GM23338 (cell line): ENCODE results near the gene ZNF83.

ENCODE experiments used
- CREB1 ChIP-seq: fragments of 250-450 bp; sonication (Bioruptor Pico); IDR thresholded peaks from 2 replicates; pipeline ENCODE4 v1.5.0; 2020; ENCODE audit warnings: low read depth, mild to moderate bottlenecking, moderate library complexity
- EZH2 ChIP-seq: fragments of 200-600 bp; sonication (generic); IDR thresholded peaks from one replicate; pipeline ENCODE4 v1.8.0; 2017; ENCODE audit warnings: antibody characterized with exemption, mild to moderate bottlenecking, low read depth; ENCODE audit not compliant: unreplicated experiment
- EZH2phosphoT487 ChIP-seq: fragments of 200-600 bp; sonication (generic); IDR thresholded peaks from one replicate; pipeline ENCODE4 v1.8.1; 2018; ENCODE audit warnings: antibody characterized with exemption; ENCODE audit not compliant: unreplicated experiment
- JUNB ChIP-seq: IDR thresholded peaks from one replicate; pipeline ENCODE4 v1.6.1; 2016; ENCODE audit warnings: antibody characterized with exemption; ENCODE audit not compliant: unreplicated experiment
- NANOG ChIP-seq: IDR thresholded peaks from 2 replicates; pipeline ENCODE4 v1.6.1; 2016; ENCODE audit warnings: antibody characterized with exemption, borderline replicate concordance
- POLR2AphosphoS5 ChIP-seq: IDR thresholded peaks from 2 replicates; pipeline ENCODE4 v1.6.1; 2016; ENCODE audit warnings: antibody characterized with exemption, low read depth
- STAT1 ChIP-seq: IDR thresholded peaks from one replicate; pipeline ENCODE4 v1.6.1; 2016; ENCODE audit warnings: antibody characterized with exemption; ENCODE audit not compliant: unreplicated experiment
- ZNF114 ChIP-seq: fragments of 250-450 bp; sonication (Bioruptor Pico); IDR thresholded peaks from 2 replicates; pipeline ENCODE4 v1.5.0; 2020; ENCODE audit warnings: mild to moderate bottlenecking, moderate library complexity
- ZNF331 ChIP-seq: fragments of 250-450 bp; sonication (Bioruptor Pico); IDR thresholded peaks from 2 replicates; pipeline ENCODE4 v1.5.0; 2020; ENCODE audit warnings: low read depth, mild to moderate bottlenecking, moderate library complexity
- TF ChIP-seq, protein P1 (sequence below), 2 experiments: fragments of 200-600 bp in 1 of 2; sonication (generic) in 1 of 2; conservative IDR thresholded peaks; 2 replicates each; pipeline versions ENCODE4 v1.5.1 to v1.6.1; 2016 to 2017; ENCODE audit warnings: antibody characterized with exemption in 2 of 2, low read depth in 2 of 2, mild to moderate bottlenecking in 2 of 2, moderate library complexity in 1 of 2
- TF ChIP-seq, protein P2 (sequence below): IDR thresholded peaks from one replicate; pipeline ENCODE4 v1.6.1; 2018; ENCODE audit warnings: antibody characterized with exemption; ENCODE audit not compliant: unreplicated experiment
- TF ChIP-seq, protein P3 (sequence below): IDR thresholded peaks from 2 replicates; pipeline ENCODE4 v1.6.1; 2016; ENCODE audit warnings: antibody characterized with exemption

DNA sequence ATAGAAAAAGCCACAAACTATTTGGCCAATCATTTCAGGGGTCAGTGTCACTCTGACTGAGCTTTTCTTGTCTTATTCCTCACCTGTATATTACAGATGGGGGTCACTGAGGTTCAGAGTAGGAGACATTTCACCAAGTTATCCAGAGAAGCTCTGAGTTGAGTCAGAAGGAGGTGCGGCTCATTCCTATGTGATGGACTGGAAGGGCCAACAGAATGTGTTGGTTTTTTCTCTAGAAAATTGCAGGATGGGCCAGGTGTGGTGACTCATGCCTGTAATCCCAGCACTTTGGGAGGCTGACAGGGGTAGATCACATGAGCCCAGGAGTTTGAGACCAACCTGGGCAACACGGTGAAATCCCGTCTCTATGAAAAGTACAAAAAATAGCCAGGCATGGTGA lies 24.5 kb upstream of the ZNF83 start:
- TF ChIP-seq, protein P1, sequence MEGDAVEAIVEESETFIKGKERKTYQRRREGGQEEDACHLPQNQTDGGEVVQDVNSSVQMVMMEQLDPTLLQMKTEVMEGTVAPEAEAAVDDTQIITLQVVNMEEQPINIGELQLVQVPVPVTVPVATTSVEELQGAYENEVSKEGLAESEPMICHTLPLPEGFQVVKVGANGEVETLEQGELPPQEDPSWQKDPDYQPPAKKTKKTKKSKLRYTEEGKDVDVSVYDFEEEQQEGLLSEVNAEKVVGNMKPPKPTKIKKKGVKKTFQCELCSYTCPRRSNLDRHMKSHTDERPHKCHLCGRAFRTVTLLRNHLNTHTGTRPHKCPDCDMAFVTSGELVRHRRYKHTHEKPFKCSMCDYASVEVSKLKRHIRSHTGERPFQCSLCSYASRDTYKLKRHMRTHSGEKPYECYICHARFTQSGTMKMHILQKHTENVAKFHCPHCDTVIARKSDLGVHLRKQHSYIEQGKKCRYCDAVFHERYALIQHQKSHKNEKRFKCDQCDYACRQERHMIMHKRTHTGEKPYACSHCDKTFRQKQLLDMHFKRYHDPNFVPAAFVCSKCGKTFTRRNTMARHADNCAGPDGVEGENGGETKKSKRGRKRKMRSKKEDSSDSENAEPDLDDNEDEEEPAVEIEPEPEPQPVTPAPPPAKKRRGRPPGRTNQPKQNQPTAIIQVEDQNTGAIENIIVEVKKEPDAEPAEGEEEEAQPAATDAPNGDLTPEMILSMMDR (conservative IDR thresholded peaks at IDR 0.05; ENCODE audit: low read depth in 2 of 2) = no peak
- TF ChIP-seq POLR2AphosphoS5 (no peak), EZH2 (no peak), STAT1 (no peak), EZH2phosphoT487 (no peak), CREB1 (CRISPR knock-in tag) (no peak), ZNF331 (CRISPR knock-in tag) (no peak), JUNB (no peak), ZNF114 (CRISPR knock-in tag) (no peak), NANOG (no peak)
- TF ChIP-seq, protein P2, sequence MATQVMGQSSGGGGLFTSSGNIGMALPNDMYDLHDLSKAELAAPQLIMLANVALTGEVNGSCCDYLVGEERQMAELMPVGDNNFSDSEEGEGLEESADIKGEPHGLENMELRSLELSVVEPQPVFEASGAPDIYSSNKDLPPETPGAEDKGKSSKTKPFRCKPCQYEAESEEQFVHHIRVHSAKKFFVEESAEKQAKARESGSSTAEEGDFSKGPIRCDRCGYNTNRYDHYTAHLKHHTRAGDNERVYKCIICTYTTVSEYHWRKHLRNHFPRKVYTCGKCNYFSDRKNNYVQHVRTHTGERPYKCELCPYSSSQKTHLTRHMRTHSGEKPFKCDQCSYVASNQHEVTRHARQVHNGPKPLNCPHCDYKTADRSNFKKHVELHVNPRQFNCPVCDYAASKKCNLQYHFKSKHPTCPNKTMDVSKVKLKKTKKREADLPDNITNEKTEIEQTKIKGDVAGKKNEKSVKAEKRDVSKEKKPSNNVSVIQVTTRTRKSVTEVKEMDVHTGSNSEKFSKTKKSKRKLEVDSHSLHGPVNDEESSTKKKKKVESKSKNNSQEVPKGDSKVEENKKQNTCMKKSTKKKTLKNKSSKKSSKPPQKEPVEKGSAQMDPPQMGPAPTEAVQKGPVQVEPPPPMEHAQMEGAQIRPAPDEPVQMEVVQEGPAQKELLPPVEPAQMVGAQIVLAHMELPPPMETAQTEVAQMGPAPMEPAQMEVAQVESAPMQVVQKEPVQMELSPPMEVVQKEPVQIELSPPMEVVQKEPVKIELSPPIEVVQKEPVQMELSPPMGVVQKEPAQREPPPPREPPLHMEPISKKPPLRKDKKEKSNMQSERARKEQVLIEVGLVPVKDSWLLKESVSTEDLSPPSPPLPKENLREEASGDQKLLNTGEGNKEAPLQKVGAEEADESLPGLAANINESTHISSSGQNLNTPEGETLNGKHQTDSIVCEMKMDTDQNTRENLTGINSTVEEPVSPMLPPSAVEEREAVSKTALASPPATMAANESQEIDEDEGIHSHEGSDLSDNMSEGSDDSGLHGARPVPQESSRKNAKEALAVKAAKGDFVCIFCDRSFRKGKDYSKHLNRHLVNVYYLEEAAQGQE = no peak
- TF ChIP-seq, protein P3, sequence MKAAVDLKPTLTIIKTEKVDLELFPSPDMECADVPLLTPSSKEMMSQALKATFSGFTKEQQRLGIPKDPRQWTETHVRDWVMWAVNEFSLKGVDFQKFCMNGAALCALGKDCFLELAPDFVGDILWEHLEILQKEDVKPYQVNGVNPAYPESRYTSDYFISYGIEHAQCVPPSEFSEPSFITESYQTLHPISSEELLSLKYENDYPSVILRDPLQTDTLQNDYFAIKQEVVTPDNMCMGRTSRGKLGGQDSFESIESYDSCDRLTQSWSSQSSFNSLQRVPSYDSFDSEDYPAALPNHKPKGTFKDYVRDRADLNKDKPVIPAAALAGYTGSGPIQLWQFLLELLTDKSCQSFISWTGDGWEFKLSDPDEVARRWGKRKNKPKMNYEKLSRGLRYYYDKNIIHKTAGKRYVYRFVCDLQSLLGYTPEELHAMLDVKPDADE = no peak
